ENCODE measurements around the gene TCFL5. TPM values are rescaled to one million over a fixed set of nuclear protein-coding genes. Genes with fewer than 3 reads are reported as not detected.
"Not testable (repeated sequence)": the region's sequence is repeated elsewhere in the genome, so short reads cannot be mapped to it uniquely, and the experiment has no call there.

Gene TCFL5
- total and polyA plus RNA-seq, 10 donors, result 4.1 to 8.8 (median 6.3) TPM

GRCh38 chr20:62854121-62854520 is 7.5 kb downstream of the TCFL5 start:
- Histone ChIP-seq H3K4me1 (peaks cover 0 to 4% (median 0%) of the 10 kb centered on the region in 6 donors), H3K27me3 (replicated peaks in 1 of 7) (no peaks in the 10 kb centered on the region), H3K4me3 (no peak overlapping the region), H3K27ac (no peak overlapping the region), H3K36me3 (peaks cover 0 to 73% (median 18%) of the 10 kb centered on the region in 6 donors), H3K9me3 (no peaks in the 10 kb centered on the region)
- WGBS, 5 donors, result 89 to 93% (median 91%) methylated on average over 8 to 13 of the region's 13 CpGs
- intact Hi-C loops (cut with DNase I; ENCODE audit: low total_unique reads), result no loop called here
- no peak for DNase-seq
- TF ChIP-seq POLR2A (IDR thresholded peaks at IDR 0.05), result no peak
- TF ChIP-seq, protein P1, sequence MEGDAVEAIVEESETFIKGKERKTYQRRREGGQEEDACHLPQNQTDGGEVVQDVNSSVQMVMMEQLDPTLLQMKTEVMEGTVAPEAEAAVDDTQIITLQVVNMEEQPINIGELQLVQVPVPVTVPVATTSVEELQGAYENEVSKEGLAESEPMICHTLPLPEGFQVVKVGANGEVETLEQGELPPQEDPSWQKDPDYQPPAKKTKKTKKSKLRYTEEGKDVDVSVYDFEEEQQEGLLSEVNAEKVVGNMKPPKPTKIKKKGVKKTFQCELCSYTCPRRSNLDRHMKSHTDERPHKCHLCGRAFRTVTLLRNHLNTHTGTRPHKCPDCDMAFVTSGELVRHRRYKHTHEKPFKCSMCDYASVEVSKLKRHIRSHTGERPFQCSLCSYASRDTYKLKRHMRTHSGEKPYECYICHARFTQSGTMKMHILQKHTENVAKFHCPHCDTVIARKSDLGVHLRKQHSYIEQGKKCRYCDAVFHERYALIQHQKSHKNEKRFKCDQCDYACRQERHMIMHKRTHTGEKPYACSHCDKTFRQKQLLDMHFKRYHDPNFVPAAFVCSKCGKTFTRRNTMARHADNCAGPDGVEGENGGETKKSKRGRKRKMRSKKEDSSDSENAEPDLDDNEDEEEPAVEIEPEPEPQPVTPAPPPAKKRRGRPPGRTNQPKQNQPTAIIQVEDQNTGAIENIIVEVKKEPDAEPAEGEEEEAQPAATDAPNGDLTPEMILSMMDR (IDR thresholded peaks at IDR 0.05 in 8 of 11, conservative IDR thresholded peaks at IDR 0.05 in 3 of 11), result no peak
- no peak for TF ChIP-seq POLR2AphosphoS5 (IDR thresholded peaks at IDR 0.05)

GRCh38 chr20:62853304-62853703 is 8.3 kb downstream of the TCFL5 start:
- 85 to 96% (median 94%) methylated on average over 6 of the region's 6 CpGs for WGBS, 5 donors
- intact Hi-C loops (cut with DNase I; ENCODE audit: low total_unique reads); H3K9me3 ChIP-seq; H3K27ac ChIP-seq; DNase-seq; H3K4me1 ChIP-seq; H3K27me3 ChIP-seq (replicated peaks in 1 of 7); H3K4me3 ChIP-seq: not testable (repeated sequence)
- peaks cover 0 to 73% (median 18%) of the 10 kb centered on the region in 6 donors for H3K36me3 ChIP-seq

GRCh38 chr20:62852841-62853240 is 8.8 kb downstream of the TCFL5 start:
- Histone ChIP-seq H3K9me3 (no peaks in the 10 kb centered on the region), H3K27ac (no peak overlapping the region), H3K27me3 (replicated peaks in 1 of 7) (no peaks in the 10 kb centered on the region), H3K4me1 (no peaks in the 10 kb centered on the region), H3K36me3 (peaks cover 0 to 76% (median 18%) of the 10 kb centered on the region in 6 donors), H3K4me3 (no peak overlapping the region)
- no peak for DNase-seq
- TF ChIP-seq POLR2AphosphoS5 (IDR thresholded peaks at IDR 0.05), result no peak
- TF ChIP-seq, protein P1 (IDR thresholded peaks at IDR 0.05 in 8 of 11, conservative IDR thresholded peaks at IDR 0.05 in 3 of 11), result no peak
- TF ChIP-seq POLR2A (IDR thresholded peaks at IDR 0.05), result no peak
- WGBS, 5 donors, result 91 to 98% (median 95%) methylated on average over 11 to 12 of the region's 12 CpGs
- intact Hi-C loops (cut with DNase I; ENCODE audit: low total_unique reads), result no loop called here

- no peaks in the 10 kb centered on the region for H3K27me3 ChIP-seq (replicated peaks in 1 of 7)
- H3K36me3 ChIP-seq, result peaks cover 0 to 77% (median 15%) of the 10 kb centered on the region in 6 donors
- DNase-seq, result no peak
- no peaks in the 10 kb centered on the region for H3K9me3 ChIP-seq
- WGBS, 5 donors, result 79 to 92% (median 89%) methylated on average over 6 to 8 of the region's 8 CpGs
- intact Hi-C loops (cut with DNase I; ENCODE audit: low total_unique reads), result no loop called here
- H3K27ac ChIP-seq, result no peak overlapping the region
- no peaks in the 10 kb centered on the region for H3K4me1 ChIP-seq
- no peak overlapping the region for H3K4me3 ChIP-seq
- TF ChIP-seq, protein P1 (IDR thresholded peaks at IDR 0.05 in 8 of 11, conservative IDR thresholded peaks at IDR 0.05 in 3 of 11), result no peak
- TF ChIP-seq POLR2A (IDR thresholded peaks at IDR 0.05), result no peak
- TF ChIP-seq POLR2AphosphoS5 (IDR thresholded peaks at IDR 0.05), result no peak
These were observed 9.4 kb downstream of the TCFL5 start for GRCh38 chr20:62852196-62852595.

Measured in spleen (tissue), 11 donors.